GM12873 (cell line): Measurements from ENCODE around the gene CTNNA3.
A peak's percentile ranks its signal among the peaks of the same experiment; 100 is the strongest.

Experiments used
- TF ChIP-seq, protein P1 (sequence below): IDR thresholded peaks from 2 replicates; pipeline ENCODE4 v1.5.1; 2012; ENCODE audit warnings: low read depth, mild to moderate bottlenecking, moderate library complexity, low read length, control low read depth; ENCODE audit not compliant: insufficient read depth; ENCODE audit errors: missing control alignments

Gene CTNNA3

DNA sequence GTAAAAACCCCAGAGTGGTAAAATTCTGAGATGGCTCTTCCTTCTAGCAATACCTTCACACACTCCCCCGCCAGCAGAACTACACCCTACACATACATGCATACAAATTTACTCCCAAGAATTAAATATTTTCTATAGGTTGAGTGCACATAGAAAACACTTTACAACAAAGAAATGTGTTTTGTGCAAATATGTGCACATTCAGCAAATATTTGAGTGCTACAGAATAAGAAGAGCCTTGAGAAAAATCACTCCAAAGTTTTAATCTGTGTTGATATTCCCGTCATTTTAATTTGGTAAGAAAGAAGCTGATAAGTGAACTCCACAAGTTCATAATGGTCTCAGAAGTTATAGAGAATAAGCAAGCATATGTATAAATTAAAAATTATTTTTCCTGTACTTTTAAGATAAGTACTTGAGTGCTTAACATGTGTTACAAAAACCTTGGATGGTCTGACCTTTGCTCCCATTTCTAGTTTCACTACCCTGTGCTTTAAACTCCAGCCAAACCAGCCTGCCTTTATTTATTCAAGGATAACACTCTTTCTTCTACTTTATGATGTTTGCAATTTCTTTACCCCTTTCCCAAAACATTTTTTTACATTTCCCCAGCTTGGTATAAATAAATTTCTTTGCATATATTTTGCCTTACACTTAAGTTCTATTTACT, 1503.7 kb downstream of the CTNNA3 start:
- TF ChIP-seq, protein P1, sequence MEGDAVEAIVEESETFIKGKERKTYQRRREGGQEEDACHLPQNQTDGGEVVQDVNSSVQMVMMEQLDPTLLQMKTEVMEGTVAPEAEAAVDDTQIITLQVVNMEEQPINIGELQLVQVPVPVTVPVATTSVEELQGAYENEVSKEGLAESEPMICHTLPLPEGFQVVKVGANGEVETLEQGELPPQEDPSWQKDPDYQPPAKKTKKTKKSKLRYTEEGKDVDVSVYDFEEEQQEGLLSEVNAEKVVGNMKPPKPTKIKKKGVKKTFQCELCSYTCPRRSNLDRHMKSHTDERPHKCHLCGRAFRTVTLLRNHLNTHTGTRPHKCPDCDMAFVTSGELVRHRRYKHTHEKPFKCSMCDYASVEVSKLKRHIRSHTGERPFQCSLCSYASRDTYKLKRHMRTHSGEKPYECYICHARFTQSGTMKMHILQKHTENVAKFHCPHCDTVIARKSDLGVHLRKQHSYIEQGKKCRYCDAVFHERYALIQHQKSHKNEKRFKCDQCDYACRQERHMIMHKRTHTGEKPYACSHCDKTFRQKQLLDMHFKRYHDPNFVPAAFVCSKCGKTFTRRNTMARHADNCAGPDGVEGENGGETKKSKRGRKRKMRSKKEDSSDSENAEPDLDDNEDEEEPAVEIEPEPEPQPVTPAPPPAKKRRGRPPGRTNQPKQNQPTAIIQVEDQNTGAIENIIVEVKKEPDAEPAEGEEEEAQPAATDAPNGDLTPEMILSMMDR: no peak

DNA sequence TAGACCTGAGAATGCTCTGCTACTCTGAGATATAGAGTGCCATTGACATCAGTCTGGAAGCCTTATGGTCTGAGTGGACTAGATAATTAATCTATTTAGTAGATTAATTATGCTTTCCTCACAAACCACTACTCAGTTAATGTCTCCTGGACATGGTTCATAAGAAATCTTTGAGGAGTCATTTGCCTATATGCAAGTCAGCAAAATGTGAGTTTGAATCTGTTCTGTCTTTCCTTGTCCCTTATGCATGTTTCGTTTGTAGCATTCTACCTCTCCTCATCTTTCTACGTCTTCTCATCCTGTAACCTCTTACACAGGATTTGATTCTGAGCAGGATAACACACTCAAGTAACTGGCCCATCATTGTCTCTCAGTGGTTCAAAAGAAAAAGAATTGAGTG, 1505.6 kb downstream of the CTNNA3 start:
- TF ChIP-seq, protein P1: no peak

DNA sequence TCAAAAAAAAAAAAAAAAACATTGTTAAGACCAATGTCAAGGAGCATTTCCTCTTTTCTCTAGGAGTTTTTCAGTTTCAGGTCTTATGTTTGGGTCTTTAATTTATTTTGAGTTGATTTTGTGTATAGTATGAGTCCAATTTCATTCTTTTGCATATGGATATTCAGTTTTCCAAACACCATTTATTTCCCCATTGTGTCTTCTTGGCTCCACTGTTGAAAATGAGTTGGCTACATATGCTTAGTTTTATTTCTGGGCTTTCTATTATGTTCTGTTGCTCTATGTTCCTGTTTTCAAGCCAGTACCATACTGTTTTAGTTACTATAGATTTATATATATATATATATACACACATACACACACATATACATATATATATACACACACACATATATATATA, 1506.7 kb downstream of the CTNNA3 start:
- TF ChIP-seq, protein P1: no peak

DNA sequence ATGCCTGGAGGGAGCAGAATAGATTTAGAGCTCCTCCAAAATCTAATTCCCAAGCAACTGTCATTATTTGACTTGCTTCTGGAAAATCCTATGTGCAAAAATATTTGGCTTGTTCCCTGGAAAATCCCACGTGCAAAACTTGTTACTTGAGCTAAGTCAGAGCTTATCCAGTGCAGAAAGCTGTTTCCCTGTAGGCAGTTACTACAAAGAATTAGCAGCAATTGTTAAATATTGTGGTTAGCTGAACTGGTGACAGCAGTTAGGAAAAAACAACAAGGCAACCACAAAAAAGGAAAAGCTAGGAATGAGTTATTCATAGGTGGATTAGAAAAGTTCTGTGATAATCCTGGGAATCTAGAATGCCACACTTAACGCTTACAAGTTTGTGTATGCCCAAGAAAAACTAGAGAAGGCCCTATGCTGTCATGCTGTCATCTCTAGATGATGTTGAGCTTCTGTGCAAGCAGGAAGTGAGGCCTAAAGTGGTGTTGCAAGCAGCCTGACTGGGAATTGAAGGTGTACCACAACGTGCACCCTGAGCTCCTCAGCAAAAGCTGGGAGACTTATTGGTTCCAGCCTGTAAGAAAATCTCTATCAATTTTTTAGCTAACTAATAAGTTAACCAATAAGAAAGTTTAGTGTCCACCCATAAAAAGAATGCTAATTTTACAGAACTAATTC, 1508.8 kb downstream of the CTNNA3 start:
- TF ChIP-seq, protein P1: no peak

DNA sequence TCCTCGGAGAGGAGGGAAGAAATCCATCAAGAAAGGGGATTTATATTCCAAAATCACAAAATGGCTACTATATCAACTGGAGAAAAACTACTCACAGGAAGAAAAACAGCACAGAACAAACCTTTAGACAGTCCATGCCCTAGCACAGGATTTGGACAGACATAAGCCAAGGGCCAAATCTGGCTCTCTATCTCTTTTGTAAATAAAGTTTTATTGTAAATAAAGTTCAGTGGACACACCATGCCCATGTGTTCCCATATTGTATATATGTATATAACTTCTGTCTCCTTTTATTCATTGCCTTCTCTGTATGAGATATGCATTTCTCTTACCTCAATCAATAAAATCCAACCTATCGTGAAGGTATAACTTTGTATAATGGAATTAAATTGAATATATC, 1513.0 kb downstream of the CTNNA3 start:
- TF ChIP-seq, protein P1: no peak

DNA sequence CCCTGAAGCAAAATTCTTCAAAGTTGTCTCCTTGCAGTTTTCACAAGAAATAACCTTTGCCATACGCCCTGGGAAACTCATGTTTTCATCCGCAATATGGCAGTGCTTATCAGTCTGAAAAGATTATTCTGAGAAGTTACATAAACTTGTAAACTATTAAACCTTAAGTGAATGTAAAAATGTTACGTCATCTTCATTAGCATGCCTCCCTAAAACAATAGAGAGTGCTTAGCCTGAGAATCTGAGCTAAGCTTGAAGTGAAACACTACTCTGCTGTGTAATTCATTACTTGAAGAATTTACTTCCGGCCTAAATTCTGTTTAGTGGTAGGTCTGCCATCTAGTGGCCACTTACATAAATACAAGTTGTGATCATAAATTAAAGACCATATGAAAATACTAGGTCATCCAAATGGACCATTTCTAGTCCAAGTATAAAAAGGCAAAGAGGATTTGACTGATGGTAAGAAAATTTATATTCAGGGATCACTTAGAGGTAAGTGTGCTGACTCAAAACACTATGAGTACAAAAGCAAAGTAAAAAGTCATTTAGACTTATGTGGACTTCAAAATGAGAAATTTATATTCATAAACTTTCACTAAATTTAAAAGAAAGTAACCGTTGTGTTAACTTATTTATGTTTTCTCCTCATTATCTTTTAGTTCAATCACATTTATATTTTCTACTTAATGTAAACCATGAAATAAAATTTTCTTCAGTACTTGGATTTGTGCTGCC, 1515.2 kb downstream of the CTNNA3 start:
- TF ChIP-seq, protein P1: peak; percentile 52

DNA sequence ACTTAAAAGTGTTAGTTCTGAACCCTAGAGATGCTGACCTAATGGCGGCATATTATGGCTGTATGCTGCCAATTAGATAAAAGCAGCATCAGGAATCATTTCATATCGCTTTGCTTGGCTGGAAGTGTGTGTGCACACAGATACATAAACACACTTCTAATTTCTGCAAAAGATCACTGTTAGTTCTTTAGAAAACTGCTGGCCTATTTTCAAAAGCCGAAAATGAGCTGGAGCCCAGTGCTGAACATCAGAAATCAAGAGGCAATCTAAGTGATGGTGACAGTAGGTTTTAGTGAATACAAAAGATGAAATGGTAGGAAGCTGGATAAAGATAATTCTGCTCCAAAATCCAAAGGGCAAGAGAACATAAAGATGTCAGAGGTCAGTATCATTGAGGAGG, 1516.0 kb downstream of the CTNNA3 start:
- TF ChIP-seq, protein P1: no peak
